22Rv1 (cell line): Measurements from ENCODE around the gene VSNL1.

Experiments
- H3K27ac ChIP-seq: fragments of 450-650 bp; 2 replicates; pipeline ENCODE4 v1.5.1; 2017
- ZFX ChIP-seq: fragments of 450-650 bp; IDR thresholded peaks from 2 replicates; pipeline ENCODE4 v1.6.1; 2017; ENCODE audit warnings: antibody characterized with exemption, borderline replicate concordance
- TF ChIP-seq, protein P1 (sequence below): fragments of 450-650 bp; IDR thresholded peaks from 2 replicates; pipeline ENCODE4 v1.5.1; 2017; ENCODE audit warnings: mild to moderate bottlenecking

Gene VSNL1

DNA sequence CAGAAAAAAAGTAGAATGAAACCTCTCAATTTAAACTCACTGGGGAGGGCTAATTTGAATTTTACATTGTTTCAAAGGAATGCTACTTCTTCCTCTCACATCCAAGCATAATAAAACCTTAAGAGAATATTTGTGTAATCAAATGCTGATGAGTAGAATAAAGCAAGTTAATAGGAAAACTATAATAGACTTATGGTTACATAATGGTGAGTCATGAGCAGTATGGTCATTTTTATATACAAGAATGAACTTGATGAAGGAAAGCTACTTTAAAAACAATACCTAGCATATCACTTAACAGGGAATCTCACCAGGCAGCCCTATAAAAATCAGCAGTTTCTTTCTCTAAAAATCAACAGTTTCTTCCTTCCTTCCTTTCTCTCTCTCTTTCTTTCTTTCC, 80.3 kb downstream of the VSNL1 start:
- H3K27ac ChIP-seq, result no peak overlapping the region
- no peak for TF ChIP-seq ZFX
- TF ChIP-seq, protein P1, sequence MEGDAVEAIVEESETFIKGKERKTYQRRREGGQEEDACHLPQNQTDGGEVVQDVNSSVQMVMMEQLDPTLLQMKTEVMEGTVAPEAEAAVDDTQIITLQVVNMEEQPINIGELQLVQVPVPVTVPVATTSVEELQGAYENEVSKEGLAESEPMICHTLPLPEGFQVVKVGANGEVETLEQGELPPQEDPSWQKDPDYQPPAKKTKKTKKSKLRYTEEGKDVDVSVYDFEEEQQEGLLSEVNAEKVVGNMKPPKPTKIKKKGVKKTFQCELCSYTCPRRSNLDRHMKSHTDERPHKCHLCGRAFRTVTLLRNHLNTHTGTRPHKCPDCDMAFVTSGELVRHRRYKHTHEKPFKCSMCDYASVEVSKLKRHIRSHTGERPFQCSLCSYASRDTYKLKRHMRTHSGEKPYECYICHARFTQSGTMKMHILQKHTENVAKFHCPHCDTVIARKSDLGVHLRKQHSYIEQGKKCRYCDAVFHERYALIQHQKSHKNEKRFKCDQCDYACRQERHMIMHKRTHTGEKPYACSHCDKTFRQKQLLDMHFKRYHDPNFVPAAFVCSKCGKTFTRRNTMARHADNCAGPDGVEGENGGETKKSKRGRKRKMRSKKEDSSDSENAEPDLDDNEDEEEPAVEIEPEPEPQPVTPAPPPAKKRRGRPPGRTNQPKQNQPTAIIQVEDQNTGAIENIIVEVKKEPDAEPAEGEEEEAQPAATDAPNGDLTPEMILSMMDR, result no peak

DNA sequence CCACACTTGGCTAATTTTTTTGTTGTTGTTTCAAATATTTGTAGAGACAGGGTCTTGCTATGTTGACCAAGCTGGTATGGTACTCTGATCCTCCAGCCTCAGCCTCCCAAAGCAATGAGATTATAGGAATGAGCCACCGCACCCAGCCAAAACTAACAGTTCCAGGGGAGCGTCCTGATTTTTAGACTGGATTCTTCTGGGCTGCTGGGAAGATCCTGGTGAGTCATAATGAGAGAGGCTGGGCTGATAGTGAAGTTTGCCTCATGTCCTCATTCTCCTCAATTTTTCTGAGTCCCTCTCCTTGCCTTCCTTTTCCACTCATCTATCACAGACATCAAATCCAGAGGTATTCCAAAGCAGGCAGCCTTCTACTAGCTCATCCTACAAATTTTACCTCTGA, 81.3 kb downstream of the VSNL1 start:
- no peak overlapping the region for H3K27ac ChIP-seq
- TF ChIP-seq ZFX, result no peak
- TF ChIP-seq, protein P1, result no peak

DNA sequence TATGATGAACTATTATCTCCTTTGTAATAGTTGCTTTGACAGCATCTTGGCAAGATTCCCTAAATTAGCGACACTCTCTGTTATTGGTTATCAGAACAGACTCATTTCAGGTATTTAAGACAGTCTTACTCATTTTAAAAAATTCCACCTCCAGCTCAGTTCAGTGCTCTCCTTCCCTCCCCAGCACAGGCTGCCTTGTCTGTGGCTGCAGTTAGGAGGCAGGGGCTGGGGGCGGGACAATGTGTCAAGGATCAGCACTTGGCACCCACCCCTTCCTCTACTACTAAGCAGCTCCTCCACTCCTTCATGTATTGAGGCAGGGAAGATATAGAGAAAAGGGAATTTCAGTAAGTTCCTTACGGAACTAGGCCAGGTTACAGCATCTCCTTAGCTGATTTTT, 85.0 kb downstream of the VSNL1 start:
- TF ChIP-seq, protein P1, result no peak
- TF ChIP-seq ZFX, result no peak
- H3K27ac ChIP-seq, result no peak overlapping the region

DNA sequence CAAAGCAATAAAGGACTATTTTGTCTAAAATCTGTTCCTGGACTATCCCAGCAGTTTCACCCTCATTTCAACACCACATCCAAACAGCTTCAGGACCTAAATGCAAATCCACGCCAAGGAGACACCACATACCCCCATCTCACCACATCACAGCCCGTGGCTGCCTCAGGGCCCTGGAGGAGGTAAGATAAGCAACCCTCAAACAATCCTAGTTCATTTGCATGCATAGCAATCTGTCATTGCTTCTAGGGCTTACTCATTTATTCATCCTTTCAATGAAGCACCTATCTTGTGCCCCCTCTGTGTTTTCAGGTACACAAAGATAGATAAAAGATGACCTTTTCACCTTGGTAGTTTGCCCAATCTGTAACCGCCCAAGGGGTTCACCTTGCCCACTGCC, 86.5 kb downstream of the VSNL1 start:
- H3K27ac ChIP-seq, result no peak overlapping the region
- no peak for TF ChIP-seq ZFX
- TF ChIP-seq, protein P1, result no peak

DNA sequence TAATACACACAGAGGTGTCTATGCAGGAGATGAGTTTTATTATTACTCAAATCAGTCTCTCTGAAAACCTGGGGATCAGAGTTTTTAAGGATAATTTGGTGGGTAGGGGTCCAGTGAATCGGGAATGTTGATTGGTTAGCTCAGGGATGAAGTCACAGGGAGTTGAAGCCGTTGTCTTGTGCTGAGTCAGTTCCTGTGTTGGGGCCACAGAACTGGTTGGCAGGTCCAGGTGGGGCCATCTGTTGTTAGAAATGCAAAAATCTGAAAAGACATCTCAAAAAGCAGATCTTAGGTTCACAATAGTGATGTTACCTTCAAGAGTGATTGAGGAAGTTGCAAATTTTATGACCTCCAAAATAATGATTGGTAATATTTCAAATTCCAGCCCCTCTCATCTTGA, 86.9 kb downstream of the VSNL1 start:
- no peak for TF ChIP-seq ZFX
- TF ChIP-seq, protein P1, result no peak
- no peak overlapping the region for H3K27ac ChIP-seq

DNA sequence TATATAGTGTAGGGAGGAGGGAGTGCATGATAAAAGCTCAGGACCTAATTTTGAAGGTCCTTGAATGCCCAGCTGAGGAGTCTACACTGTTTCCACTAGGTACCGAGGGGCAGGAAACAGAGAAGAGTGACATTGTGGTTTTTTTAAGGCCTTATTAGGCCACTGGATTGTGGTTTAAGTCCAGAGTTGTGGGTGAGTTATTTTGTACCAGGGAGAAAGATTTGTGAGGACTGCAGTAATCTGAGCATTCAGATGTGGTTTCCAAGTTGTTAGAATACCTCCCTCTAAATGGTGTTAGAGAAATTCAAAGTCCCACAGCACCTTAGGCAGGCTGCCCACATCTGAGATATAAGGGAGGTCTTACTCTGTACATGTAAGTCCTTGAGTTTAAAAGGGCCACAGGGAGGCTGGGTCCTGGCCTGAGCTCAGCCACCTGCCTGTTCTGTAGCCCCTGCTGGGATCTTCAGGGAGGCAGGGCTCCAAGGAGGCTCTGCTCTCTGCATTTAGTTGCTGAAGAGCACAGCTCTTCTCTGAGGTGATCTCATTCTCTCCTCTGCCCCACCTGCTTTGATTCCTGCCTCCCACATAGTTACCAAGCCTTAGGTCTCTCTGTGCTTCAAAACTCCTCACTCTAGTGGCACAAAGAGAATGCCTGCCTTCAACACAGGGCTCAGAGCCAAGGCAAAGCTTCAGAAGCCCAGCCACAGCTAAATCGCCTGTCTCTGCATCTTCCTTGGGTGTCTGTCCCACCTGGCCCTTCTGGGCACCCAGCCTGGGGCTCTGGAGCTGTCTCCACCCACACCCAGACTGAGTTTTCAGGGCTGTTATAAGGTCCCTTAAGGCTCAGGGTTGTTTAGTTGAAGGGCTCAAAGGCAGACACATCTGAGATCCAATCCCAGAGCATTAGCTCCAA, 88.1 kb downstream of the VSNL1 start:
- no peak overlapping the region for H3K27ac ChIP-seq
- TF ChIP-seq ZFX, result no peak
- TF ChIP-seq, protein P1, result no peak

DNA sequence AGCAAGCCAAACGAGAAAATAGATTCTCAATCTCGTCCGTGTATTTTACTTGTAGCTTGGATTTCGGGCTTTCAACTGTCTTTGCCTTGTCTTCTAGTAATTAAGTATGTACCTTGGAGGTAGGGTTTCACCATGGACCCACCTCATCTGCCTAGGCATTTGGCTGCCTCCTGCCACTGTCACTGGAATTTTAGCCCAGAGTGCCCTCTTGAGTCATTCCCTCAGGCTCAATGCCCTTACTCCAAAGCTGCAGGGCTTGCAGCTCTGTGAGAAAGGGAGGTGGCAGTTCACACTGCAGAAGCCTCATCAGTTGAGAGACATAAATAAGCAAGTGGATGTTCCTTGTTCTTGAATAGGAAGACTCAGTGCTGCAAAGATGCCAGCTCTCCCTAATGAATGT, 89.6 kb downstream of the VSNL1 start:
- H3K27ac ChIP-seq, result no peak overlapping the region
- TF ChIP-seq, protein P1, result no peak
- TF ChIP-seq ZFX, result no peak
